ENCODE data around the gene ELMO1.

The ELMO1 gene

GRCh38 chr7:36809510-36809909 lies 639.2 kb downstream of the ELMO1 start:
- H3K27ac ChIP-seq, result no peak overlapping the region
- H3K27me3 ChIP-seq, result no peaks in the 10 kb centered on the region
- no peak for DNase-seq
- H3K4me3 ChIP-seq, result no peak overlapping the region
- H3K4me1 ChIP-seq, result no peaks in the 10 kb centered on the region
- no peaks in the 10 kb centered on the region for H3K9me3 ChIP-seq
- TF ChIP-seq, protein P1, sequence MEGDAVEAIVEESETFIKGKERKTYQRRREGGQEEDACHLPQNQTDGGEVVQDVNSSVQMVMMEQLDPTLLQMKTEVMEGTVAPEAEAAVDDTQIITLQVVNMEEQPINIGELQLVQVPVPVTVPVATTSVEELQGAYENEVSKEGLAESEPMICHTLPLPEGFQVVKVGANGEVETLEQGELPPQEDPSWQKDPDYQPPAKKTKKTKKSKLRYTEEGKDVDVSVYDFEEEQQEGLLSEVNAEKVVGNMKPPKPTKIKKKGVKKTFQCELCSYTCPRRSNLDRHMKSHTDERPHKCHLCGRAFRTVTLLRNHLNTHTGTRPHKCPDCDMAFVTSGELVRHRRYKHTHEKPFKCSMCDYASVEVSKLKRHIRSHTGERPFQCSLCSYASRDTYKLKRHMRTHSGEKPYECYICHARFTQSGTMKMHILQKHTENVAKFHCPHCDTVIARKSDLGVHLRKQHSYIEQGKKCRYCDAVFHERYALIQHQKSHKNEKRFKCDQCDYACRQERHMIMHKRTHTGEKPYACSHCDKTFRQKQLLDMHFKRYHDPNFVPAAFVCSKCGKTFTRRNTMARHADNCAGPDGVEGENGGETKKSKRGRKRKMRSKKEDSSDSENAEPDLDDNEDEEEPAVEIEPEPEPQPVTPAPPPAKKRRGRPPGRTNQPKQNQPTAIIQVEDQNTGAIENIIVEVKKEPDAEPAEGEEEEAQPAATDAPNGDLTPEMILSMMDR (IDR thresholded peaks at IDR 0.05), result no peak
- intact Hi-C loops (cut with DNase I; ENCODE audit: low total_unique reads), result no loop called here
- H3K36me3 ChIP-seq, result no peaks in the 10 kb centered on the region

DNA sequence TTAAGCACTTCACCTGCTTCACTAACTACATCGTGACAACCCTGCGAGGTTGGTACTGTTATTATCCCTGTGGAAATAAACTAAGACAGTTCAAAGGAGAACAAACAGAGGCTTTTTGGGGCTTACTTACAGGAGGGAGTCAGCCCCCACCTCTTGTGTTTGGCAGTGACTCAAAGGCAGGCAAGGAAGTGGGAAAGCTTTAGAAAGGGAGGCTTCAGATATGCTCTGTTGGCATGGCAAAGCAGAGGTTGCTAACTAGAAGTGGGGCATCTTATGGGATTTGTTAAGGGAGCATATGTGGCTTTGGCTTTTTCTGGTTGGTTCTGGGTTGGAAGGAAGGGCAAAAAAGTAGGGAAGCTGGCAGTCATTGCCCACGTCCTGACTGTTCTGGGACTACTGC lies 639.6 kb downstream of the ELMO1 start:
- Histone ChIP-seq H3K27me3 (no peaks in the 10 kb centered on the region), H3K9me3 (no peaks in the 10 kb centered on the region), H3K36me3 (no peaks in the 10 kb centered on the region), H3K27ac (no peak overlapping the region), H3K4me3 (no peak overlapping the region), H3K4me1 (no peaks in the 10 kb centered on the region)
- intact Hi-C loops (cut with DNase I; ENCODE audit: low total_unique reads), result no loop called here
- TF ChIP-seq, protein P1 (IDR thresholded peaks at IDR 0.05), result no peak
- no peak for DNase-seq

GRCh38 chr7:36806891-36807290 lies 641.8 kb downstream of the ELMO1 start:
- intact Hi-C loops (cut with DNase I; ENCODE audit: low total_unique reads), result no loop called here
- Histone ChIP-seq H3K9me3 (no peaks in the 10 kb centered on the region), H3K27me3 (no peaks in the 10 kb centered on the region), H3K4me1 (no peaks in the 10 kb centered on the region), H3K36me3 (no peaks in the 10 kb centered on the region), H3K27ac (no peak overlapping the region), H3K4me3 (no peak overlapping the region)
- TF ChIP-seq, protein P1 (IDR thresholded peaks at IDR 0.05), result no peak
- DNase-seq, result no peak

Data from tibial artery (tissue), 4 donors.